Activated CD4-positive, alpha-beta T cell treated with anti-CD3 and anti-CD28 coated beads for 1 hour (primary cell): Measurements from ENCODE around the gene NPFF.
"Not testable (repeated sequence)": the region's sequence is repeated elsewhere in the genome, so short reads cannot be mapped to it uniquely, and the experiment has no call there.

Experiments used
- DNase-seq: peaks from one replicate; pipeline ENCODE4 v3.0.0-alpha.2; 2020

NPFF gene

GRCh38 chr12:53506881-53507602, at the start of gene NPFF:
TSS of gene NPFF (minus strand) at chr12:53507484. CDS start at chr12:53507474, 10 bp downstream.
- DNase-seq = no peak

GRCh38 chr12:53552361-53553327, 45.4 kb upstream of the NPFF start:
- DNase-seq = no peak

GRCh38 chr12:53551889-53552291, 44.6 kb upstream of the NPFF start:
- no peak for DNase-seq

GRCh38 chr12:53550595-53550994, 43.3 kb upstream of the NPFF start:
- no peak for DNase-seq

GRCh38 chr12:53550131-53550530, 42.8 kb upstream of the NPFF start:
- DNase-seq = not testable (repeated sequence)

- DNase-seq = not testable (repeated sequence)
Observed at GRCh38 chr12:53548354-53548753, 41.1 kb upstream of the NPFF start.

GRCh38 chr12:53543539-53543938, 36.3 kb upstream of the NPFF start:
- DNase-seq = peak; percentile 21

- no peak for DNase-seq
Observed at GRCh38 chr12:53539526-53539925, 32.2 kb upstream of the NPFF start.

- DNase-seq = no peak
Observed at GRCh38 chr12:53538209-53538689, 31.0 kb upstream of the NPFF start.

- no peak for DNase-seq
Observed at GRCh38 chr12:53536962-53537361, 29.7 kb upstream of the NPFF start.

GRCh38 chr12:53533471-53533870, 26.2 kb upstream of the NPFF start:
- no peak for DNase-seq

- DNase-seq = no peak
Observed at GRCh38 chr12:53532524-53533445, 25.5 kb upstream of the NPFF start.

- DNase-seq = no peak
Observed at GRCh38 chr12:53532021-53532420, 24.7 kb upstream of the NPFF start.

GRCh38 chr12:53530920-53531319, 23.6 kb upstream of the NPFF start:
- DNase-seq = no peak

GRCh38 chr12:53530061-53530460, 22.8 kb upstream of the NPFF start:
- no peak for DNase-seq

- no peak for DNase-seq
Observed at GRCh38 chr12:53524476-53524875, 17.2 kb upstream of the NPFF start.

GRCh38 chr12:53523131-53523530, 15.8 kb upstream of the NPFF start:
- DNase-seq = no peak

GRCh38 chr12:53518381-53518780, 11.1 kb upstream of the NPFF start:
- DNase-seq = no peak

GRCh38 chr12:53516758-53517455, 9.6 kb upstream of the NPFF start:
- DNase-seq = no peak

GRCh38 chr12:53515291-53515680, 8.0 kb upstream of the NPFF start:
- no peak for DNase-seq

GRCh38 chr12:53514628-53515290, 7.5 kb upstream of the NPFF start:
- no peak for DNase-seq
